GM21737 (cell line): ENCODE measurements around the gene LSP1.

ENCODE experiments used
- ATAC-seq: cut with Tn5 transposase; IDR thresholded peaks from one replicate; pipeline ENCODE4 v1.9.1; 2021; ENCODE audit warnings: mild to moderate bottlenecking, moderate library complexity; ENCODE audit not compliant: unreplicated experiment

The LSP1 gene

DNA sequence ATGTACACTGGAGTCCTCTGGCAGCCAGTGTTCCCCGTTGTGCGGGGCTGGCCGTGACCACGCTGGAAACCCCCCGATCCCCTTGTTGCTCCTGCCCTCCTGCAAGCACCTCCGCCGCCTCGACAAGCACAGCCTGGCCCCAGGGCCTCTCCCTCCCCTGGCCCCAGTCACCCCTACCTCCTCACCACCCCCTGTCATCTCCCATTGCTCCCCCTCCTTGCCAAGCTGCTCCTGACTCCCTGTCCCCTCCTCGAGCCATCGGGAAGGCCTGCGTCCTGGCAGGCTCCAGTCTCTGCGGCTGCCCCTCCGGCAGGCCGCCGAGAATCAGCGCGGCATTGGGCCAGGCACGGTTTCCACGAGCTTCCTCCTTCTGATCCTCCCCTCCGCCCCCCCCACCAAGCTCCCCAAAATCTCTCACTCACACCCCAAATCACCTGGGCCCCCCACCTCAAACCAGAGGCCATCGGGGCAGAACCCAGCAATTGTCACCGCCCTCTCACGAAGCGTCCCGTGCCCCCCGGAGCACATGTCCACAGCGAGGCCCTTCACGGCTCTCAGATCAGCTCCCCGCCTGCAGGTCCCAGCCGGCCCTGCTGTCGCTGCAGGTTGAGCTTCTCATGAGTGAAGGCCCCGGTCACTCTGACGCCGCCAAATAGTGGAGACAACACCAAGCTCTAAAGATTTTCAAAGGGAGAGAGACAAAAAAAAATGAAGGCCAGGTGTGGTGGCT lies 5.7 kb upstream of the LSP1 start:
- no peak for ATAC-seq

DNA sequence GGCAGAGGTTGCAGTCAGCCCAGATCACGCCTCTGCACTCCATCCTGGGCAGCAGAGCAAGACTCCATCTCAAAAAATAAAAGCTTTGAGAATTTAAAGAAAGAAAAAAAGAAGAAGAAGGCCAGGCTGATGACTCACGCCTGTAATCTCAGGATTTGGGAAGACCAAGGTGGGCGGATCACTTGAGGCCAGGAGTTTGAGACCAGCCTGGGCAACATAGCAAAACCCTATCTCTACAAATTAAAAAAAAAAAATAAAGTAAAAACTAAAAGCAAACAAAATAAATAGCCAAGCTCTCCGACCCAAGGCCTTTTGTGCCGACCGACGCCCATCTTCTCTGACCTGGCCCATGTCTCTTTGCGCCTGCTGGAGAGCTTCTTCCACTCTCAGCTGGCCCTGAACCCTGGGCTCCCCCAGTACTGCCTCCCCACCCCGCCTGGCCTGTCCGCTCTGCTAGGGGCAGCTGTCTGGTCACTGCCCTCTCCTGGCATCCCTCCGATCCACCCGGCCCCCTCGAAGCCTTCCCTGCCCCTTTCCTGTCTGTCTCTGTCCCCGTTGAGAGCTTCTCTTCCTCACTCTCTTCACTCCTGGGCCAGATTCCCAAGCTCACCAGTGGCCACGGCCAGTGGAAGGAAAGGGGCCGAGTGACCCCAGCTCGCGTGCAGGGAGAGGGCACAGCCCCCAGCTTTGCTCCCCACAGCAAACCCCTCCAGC lies 4.8 kb upstream of the LSP1 start:
- ATAC-seq: no peak

- ATAC-seq: no peak
Observed at GRCh38 chr11:1848640-1849430, 4.0 kb upstream of the LSP1 start.

GRCh38 chr11:1851468-1852180 lies 1.3 kb upstream of the LSP1 start:
- ATAC-seq: no peak

DNA sequence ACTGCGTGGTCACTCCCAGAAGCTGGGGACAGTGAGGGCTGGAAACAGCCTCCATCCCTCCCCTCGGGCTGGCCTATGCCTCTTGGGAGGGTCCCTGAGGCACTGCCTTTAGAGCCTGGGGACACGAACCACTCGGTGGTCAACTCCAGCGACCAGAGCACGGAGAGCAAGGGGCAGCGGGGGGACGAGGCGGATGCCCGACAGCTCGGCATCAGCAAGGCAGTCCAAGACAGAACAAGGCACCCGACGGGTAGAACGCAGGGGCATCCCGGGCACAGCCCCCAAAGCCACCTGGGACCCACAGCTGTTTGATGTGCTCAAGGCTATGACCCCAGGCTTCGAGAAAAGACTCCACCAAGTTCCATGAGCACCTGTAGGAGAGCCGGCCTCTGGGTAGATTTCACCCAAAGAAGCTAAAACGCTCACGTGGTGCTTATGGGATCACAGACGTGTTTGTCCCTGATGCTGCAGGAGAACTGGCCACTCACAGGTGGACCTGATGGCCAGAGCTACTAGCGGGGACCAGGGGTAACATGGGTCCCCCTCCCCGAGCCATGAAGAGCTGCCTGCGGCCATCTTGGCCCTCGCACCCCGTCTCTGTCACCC lies 510 bp upstream of the LSP1 start:
- ATAC-seq: no peak

DNA sequence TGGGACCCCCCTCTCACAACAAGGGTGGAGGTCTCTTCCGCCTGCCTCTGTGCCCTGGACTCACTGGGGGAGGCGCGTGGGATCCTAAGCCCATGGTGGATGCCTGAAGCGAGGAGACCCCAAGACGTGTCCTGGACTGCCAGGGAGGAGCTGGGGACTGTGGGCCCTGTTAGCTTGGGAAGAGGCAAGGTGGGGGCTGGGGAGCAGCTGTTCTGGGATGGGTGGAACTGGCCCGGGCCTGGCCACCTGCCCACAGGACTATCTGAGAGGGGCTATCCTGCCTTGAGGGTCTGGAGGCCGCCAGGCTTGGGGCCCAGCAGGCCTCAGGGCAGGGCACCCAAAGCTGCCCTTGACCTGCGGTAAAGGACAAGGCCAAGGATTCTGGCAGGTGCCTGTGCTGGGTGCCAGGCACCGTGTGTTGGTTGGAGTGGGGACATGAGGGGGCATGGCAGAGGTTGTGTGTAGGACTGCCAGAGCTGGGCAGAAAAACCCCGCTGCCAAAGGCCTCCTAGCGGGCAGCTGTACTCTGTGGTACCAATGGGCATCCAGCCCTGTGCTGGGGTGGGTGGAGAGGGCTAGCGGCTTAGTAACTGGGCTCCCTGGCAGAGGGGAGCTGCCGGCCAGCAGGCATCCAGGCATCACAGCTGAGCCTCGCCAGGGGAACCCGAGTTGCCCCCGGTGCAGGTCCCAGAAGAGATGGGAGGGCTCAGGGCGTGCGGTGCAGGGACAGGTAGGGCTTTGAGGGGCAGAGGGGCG lies 670 bp downstream of the LSP1 start:
- ATAC-seq: no peak

- peak; percentile 32 for ATAC-seq
Observed at GRCh38 chr11:1854132-1854948, 1.5 kb downstream of the LSP1 start.

GRCh38 chr11:1854949-1855885 lies 2.3 kb downstream of the LSP1 start:
- peak; percentile 35 for ATAC-seq

DNA sequence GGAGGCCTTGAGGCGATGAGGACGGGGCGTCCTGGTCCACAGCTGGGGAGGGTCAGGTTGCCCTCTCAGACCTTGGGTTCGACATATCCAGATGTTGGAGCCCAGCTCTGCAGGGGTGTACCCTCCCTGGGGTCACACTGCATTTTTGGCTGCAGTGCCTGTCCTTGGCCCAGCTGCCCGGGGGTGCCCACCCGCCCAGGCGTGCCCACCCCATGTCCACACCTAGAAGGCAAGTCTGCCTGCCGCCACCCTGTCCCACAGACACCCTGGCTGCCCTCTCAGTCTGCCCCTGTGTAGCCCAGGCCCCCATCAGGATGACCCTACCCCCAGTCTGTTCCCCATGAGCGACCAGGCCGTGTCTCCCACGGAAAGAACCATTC lies 3.0 kb downstream of the LSP1 start:
- no peak for ATAC-seq

- no peak for ATAC-seq
Observed at GRCh38 chr11:1856306-1857005, 3.6 kb downstream of the LSP1 start.

GRCh38 chr11:1857064-1857463 lies 4.2 kb downstream of the LSP1 start:
- no peak for ATAC-seq

DNA sequence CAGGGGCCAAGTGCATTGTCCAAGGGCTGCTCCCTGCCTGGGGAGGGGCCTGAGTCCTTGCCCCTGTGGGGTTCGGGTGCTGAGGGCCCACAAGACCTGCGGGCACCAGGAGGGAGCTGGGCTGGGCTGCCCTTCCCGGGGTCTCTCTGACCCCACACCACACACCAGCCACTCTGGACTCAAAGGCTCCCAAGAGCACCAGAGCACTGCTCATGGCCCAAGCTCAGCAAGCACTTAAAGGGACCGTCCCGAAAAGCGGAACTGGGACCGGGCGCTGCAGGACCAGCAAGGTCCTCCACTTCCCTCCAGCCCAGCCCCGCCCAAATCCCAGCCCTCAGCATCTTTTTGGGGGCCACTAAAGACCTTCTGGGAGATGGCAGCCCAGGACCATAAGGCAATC lies 5.3 kb downstream of the LSP1 start:
- no peak for ATAC-seq

- no peak for ATAC-seq
Observed at GRCh38 chr11:1858576-1858975, 5.7 kb downstream of the LSP1 start.

GRCh38 chr11:1859004-1859403 lies 6.1 kb downstream of the LSP1 start:
- no peak for ATAC-seq

DNA sequence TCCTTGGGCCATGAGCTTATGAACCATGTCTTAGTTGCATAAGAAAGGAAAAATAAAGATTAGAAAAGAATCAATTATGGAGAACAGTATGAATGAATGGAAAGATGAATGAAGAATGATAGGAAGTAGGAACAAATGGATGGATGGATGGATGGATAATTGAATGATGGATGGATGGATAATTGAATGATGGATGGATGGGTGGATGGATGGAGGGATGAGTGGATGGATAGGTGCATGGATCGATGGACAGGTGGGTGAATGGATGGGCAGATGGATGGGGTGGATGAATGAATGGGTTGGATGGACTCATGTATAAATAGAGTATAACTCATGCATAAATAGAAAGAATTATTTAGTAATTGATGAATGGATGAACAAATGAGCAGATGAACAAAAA lies 7.2 kb downstream of the LSP1 start:
- ATAC-seq: no peak

GRCh38 chr11:1861435-1862411 lies 8.8 kb downstream of the LSP1 start:
- ATAC-seq: no peak
